DOHH2 (cell line): Measurements from ENCODE around the gene DCAF4L1.

Source experiments
- H3F3A ChIP-seq: fragments of 200-600 bp; sonication (generic), shearing (Covaris generic); 2 replicates; pipeline ENCODE4 v1.6.0; 2016; ENCODE audit warnings: antibody characterized with exemption, mild to moderate bottlenecking; ENCODE audit not compliant: control insufficient read depth, insufficient read depth
- H3K27ac ChIP-seq: fragments of 200-600 bp; sonication (generic); 2 replicates; pipeline ENCODE4 v1.5.1; 2014; ENCODE audit warnings: low read depth, mild to moderate bottlenecking, low read length, moderate library complexity
- H3K27me3 ChIP-seq: fragments of 200-600 bp; sonication (generic); 2 replicates; pipeline ENCODE4 v1.6.1; 2014; ENCODE audit warnings: mild to moderate bottlenecking, low read length, mixed read lengths; ENCODE audit not compliant: control insufficient read depth
- H3K36me3 ChIP-seq: fragments of 200-600 bp; sonication (generic); 2 replicates; pipeline ENCODE4 v1.6.1; 2014; ENCODE audit warnings: mild to moderate bottlenecking, low read length, moderate library complexity, mixed read lengths; ENCODE audit not compliant: control insufficient read depth
- H3K4me1 ChIP-seq: fragments of 200-600 bp; sonication (generic); 2 replicates; pipeline ENCODE4 v1.6.1; 2014; ENCODE audit warnings: mild to moderate bottlenecking, low read length, mixed read lengths; ENCODE audit not compliant: control insufficient read depth
- H3K4me2 ChIP-seq: fragments of 200-600 bp; sonication (generic); 2 replicates; pipeline ENCODE4 v1.6.0; 2014; ENCODE audit warnings: mild to moderate bottlenecking, low read length, moderate library complexity
- H3K4me3 ChIP-seq: fragments of 200-600 bp; sonication (generic); 2 replicates; pipeline ENCODE4 v1.5.1; 2014; ENCODE audit warnings: mild to moderate bottlenecking, low read length, mixed read lengths
- H3K79me2 ChIP-seq: fragments of 200-600 bp; sonication (generic); 2 replicates; pipeline ENCODE4 v1.6.1; 2014; ENCODE audit warnings: mild to moderate bottlenecking, low read length, mixed read lengths; ENCODE audit not compliant: control insufficient read depth
- H3K9me2 ChIP-seq: fragments of 200-600 bp; sonication (generic); replicated peaks from 2 replicates; pipeline ENCODE4 v1.6.1; 2014; ENCODE audit warnings: mild to moderate bottlenecking, low read length, mixed read lengths; ENCODE audit not compliant: control insufficient read depth
- H3K9me3 ChIP-seq: fragments of 200-600 bp; sonication (generic); 2 replicates; pipeline ENCODE4 v1.6.1; 2014; ENCODE audit warnings: antibody characterized with exemption, low read length, mixed read lengths; ENCODE audit not compliant: control insufficient read depth, insufficient read depth
- H4K20me1 ChIP-seq: fragments of 200-600 bp; sonication (generic); 2 replicates; pipeline ENCODE4 v1.6.0; 2014; ENCODE audit warnings: low read depth, mild to moderate bottlenecking, antibody characterized with exemption, low read length, moderate library complexity; ENCODE audit not compliant: control insufficient read depth, insufficient read depth
- EZH2phosphoT487 ChIP-seq: fragments of 200-600 bp; sonication (generic); IDR thresholded peaks from 2 replicates; pipeline ENCODE4 v1.6.1; 2017; ENCODE audit warnings: borderline replicate concordance, mild to moderate bottlenecking, antibody characterized with exemption, low read length, moderate library complexity, mixed read lengths
- TF ChIP-seq, protein P1 (sequence below): fragments of 200-600 bp; sonication (generic); IDR thresholded peaks from one replicate; pipeline ENCODE4 v1.5.1; 2014; ENCODE audit warnings: antibody characterized with exemption, mild to moderate bottlenecking, low read depth, low read length; ENCODE audit not compliant: poor library complexity, severe bottlenecking

The DCAF4L1 gene

DNA sequence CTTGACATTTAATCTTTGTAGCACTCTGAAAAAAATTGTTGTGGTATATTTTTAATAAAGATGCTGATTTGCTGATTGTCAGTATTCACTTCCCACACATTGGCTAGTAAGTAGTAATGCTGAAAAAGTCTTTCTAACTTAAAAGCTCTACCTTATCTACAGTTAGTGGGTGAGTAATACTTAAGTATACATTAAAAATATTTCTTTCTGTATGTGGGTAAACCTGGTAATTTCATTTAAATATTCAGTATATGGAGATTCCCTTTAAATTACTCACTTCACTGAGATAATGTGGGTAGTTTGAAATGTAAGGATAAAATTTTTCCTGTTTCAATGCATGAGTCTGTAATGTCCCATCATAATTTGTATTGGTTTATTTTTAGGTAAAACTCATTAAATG is 40.7 kb upstream of the DCAF4L1 start:
- H3K27me3 ChIP-seq: no peaks in the 10 kb centered on the region
- H4K20me1 ChIP-seq: peaks cover 9% of the 10 kb centered on the region
- peaks cover 4% of the 10 kb centered on the region; the same call in 1 of the 2 replicates for H3F3A ChIP-seq
- no peaks in the 10 kb centered on the region for H3K9me3 ChIP-seq
- peaks cover 85% of the 10 kb centered on the region for H3K36me3 ChIP-seq
- H3K4me3 ChIP-seq: no peak overlapping the region
- H3K9me2 ChIP-seq: no peaks in the 10 kb centered on the region
- no peak overlapping the region for H3K27ac ChIP-seq
- no peak for TF ChIP-seq EZH2phosphoT487
- TF ChIP-seq, protein P1, sequence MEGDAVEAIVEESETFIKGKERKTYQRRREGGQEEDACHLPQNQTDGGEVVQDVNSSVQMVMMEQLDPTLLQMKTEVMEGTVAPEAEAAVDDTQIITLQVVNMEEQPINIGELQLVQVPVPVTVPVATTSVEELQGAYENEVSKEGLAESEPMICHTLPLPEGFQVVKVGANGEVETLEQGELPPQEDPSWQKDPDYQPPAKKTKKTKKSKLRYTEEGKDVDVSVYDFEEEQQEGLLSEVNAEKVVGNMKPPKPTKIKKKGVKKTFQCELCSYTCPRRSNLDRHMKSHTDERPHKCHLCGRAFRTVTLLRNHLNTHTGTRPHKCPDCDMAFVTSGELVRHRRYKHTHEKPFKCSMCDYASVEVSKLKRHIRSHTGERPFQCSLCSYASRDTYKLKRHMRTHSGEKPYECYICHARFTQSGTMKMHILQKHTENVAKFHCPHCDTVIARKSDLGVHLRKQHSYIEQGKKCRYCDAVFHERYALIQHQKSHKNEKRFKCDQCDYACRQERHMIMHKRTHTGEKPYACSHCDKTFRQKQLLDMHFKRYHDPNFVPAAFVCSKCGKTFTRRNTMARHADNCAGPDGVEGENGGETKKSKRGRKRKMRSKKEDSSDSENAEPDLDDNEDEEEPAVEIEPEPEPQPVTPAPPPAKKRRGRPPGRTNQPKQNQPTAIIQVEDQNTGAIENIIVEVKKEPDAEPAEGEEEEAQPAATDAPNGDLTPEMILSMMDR: no peak
- no peak overlapping the region for H3K4me2 ChIP-seq
- peaks cover 70% of the 10 kb centered on the region for H3K79me2 ChIP-seq
- H3K4me1 ChIP-seq: peaks cover 24% of the 10 kb centered on the region

DNA sequence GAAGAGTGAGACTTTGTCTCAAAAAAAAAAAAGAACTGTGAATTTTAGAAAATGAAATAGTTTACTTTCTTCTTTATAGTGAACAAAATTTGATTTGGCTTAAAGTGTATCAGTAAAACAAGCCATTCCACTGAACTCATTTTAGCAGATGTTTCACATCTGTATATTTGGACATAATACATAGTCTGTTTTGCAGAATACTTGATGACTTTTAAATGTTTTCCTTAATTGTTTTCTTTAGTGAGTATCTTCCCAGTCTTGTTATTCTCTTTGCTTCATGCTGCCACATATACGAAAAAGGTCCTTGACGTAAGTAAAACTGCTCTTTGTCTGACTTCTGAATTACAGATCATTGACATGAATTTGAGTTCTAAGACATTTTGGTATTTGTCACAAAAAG is 38.0 kb upstream of the DCAF4L1 start:
- Histone ChIP-seq H3K9me2 (no peaks in the 10 kb centered on the region), H3K36me3 (peaks cover 85% of the 10 kb centered on the region)

DNA sequence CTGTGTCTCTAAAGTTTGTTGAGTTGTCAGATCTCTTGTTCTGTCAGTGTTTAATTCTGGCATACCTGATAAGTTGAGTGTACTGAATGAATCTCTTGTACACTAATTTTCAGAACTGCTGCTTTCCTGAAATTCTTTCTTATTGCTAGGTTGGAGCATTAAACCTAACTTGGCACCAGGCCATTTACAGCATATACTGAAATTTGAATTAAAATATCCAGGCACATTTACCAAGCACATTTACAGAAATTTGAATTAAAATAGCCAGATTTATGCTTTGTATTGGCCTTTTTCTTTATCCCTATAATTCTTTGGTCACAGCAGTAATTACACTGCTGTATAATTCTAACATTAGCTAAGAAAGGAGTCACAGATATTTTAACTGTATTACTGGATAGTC is 37.5 kb upstream of the DCAF4L1 start:
- Histone ChIP-seq H3K9me2 (no peaks in the 10 kb centered on the region), H3K27ac (no peak overlapping the region), H3K4me3 (no peak overlapping the region), H3K4me1 (no peaks in the 10 kb centered on the region), H3K4me2 (no peak overlapping the region), H3K79me2 (peaks cover 38% of the 10 kb centered on the region), H3K27me3 (no peaks in the 10 kb centered on the region), H3K36me3 (peaks cover 82% of the 10 kb centered on the region), H3F3A (peaks cover 4% of the 10 kb centered on the region; the same call in 1 of the 2 replicates), H4K20me1 (peaks cover 2% of the 10 kb centered on the region; the same call in 1 of the 2 replicates), H3K9me3 (no peaks in the 10 kb centered on the region)
- TF ChIP-seq, protein P1: no peak
- TF ChIP-seq EZH2phosphoT487: no peak

More for the DNA sequence above, 38.0 kb upstream of the DCAF4L1 start:
- peaks cover 44% of the 10 kb centered on the region for H3K79me2 ChIP-seq
- no peaks in the 10 kb centered on the region for H3K9me3 ChIP-seq
- no peak overlapping the region for H3K27ac ChIP-seq
- H3K4me3 ChIP-seq: no peak overlapping the region
- H4K20me1 ChIP-seq: peaks cover 4% of the 10 kb centered on the region; the same call in 1 of the 2 replicates
- H3F3A ChIP-seq: peaks cover 4% of the 10 kb centered on the region; the same call in 1 of the 2 replicates
- no peak overlapping the region for H3K4me2 ChIP-seq
- H3K4me1 ChIP-seq: no peaks in the 10 kb centered on the region
- TF ChIP-seq EZH2phosphoT487: no peak
- TF ChIP-seq, protein P1: no peak
- no peaks in the 10 kb centered on the region for H3K27me3 ChIP-seq
